Astrocyte of the cerebellum (primary cell): ENCODE data around the gene KCTD5.
"Not testable (repeated sequence)": the region's sequence is repeated elsewhere in the genome, so short reads cannot be mapped to it uniquely, and the experiment has no call there.

ENCODE experiments used
- DNase-seq: peaks from one replicate; pipeline ENCODE4 v3.0.0-alpha.2; 2011; ENCODE audit warnings: low read depth
- H3K4me3 ChIP-seq: 2 replicates; pipeline ENCODE4 v1.5.1; 2011; ENCODE audit warnings: mild to moderate bottlenecking, low read depth, low read length, moderate library complexity
- in situ Hi-C: cut with HindIII; loops from 2 replicates; pipeline ENCODE4 v1.10.0; 2017; ENCODE audit warnings: low sequenced_read_pairs
- TF ChIP-seq, protein P1 (sequence below): IDR thresholded peaks from 2 replicates; pipeline ENCODE4 v1.5.1; 2012; ENCODE audit warnings: low read length, low read depth, moderate library complexity, mild to moderate bottlenecking; ENCODE audit errors: missing control alignments

KCTD5 gene

DNA sequence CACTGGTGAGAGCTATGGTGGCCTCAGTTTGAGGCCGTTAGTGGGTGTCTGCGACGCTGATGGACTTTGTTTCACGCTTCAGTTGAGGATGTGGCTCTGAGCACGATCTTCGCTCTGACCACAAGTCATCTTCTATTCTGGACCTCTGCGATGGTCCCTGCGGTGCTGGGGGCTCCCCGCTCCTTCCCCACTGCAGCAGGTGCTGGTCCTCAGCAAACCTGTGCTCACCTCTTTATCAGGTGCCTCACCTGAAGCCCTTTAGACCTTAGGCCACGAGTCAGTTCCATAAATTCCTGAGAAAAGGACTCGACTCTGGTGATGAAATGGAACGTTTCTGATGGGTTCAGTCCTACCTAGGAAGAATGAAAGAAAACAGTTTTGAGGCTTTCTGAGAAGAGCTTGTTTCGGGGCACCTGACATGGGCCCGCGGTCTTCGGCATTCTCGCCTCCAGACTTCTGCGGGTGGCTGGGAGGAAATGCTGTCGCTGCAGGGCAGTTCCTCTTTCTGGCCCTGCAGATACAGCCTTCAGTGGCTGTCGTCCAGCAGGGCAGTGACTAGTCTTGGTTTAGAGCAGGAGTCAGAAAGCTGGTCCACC lies 4.7 kb downstream of the KCTD5 start:
- no peak for DNase-seq
- TF ChIP-seq, protein P1, sequence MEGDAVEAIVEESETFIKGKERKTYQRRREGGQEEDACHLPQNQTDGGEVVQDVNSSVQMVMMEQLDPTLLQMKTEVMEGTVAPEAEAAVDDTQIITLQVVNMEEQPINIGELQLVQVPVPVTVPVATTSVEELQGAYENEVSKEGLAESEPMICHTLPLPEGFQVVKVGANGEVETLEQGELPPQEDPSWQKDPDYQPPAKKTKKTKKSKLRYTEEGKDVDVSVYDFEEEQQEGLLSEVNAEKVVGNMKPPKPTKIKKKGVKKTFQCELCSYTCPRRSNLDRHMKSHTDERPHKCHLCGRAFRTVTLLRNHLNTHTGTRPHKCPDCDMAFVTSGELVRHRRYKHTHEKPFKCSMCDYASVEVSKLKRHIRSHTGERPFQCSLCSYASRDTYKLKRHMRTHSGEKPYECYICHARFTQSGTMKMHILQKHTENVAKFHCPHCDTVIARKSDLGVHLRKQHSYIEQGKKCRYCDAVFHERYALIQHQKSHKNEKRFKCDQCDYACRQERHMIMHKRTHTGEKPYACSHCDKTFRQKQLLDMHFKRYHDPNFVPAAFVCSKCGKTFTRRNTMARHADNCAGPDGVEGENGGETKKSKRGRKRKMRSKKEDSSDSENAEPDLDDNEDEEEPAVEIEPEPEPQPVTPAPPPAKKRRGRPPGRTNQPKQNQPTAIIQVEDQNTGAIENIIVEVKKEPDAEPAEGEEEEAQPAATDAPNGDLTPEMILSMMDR: no peak
- no peak overlapping the region for H3K4me3 ChIP-seq
- in situ Hi-C loops: no loop called here

DNA sequence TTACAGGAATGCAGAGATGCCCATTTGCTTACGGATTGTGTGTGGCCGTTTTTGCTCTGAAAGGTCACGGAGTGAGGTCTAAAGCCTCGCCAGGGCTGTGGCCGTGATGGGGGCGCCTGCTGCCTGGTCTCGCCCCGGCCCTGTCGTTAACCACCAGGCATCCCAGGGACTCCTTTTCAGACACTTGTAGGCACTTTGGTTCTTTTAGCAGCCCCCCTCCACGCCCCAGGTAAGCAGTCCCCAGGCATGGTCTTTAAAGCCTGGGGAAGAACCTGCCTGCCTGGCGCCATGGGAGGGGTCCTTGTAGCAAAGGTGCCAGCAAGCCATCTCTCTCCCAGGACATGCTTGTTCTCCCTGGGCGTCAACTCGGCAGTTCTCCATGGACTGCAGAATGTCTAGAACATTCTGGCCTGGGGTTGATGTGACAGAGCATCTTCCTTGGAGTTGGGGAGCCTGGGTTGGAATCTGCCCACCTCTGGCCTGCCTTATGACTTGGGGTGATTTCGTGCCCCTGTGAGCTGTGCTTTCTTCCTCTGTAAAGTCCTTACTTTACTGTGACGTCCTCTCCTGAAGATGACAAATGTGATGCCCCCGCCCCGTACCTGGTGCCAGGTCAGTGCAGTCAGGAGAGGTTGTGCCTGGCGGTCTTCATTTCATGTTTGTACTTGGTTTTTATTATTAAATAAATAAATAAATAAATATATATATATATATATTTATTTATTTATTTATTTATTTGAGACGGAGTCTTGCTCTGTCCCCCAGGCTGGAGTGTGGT lies 5.4 kb downstream of the KCTD5 start:
- H3K4me3 ChIP-seq: no peak overlapping the region
- in situ Hi-C loops: no loop called here
- TF ChIP-seq, protein P1: no peak
- DNase-seq: no peak

DNA sequence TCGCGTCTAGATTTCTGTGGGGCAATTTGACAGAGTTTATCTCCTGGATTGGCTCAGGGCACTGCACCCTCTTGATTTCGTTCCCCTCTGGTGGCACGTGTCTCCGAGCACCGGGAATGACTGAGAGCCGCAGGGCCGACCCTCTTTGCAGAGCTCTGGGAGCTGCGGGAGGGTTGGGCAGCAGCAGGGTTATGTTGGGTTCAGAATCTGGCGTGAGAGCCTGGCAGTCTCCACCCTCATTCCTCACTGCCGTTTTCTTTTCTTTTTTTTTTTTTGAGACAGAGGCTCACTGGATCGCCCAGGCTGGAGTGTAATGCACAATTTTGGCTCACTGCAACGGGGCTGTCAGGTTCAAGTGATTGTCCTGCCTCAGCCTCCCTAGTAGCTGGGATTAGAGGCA lies 7.1 kb downstream of the KCTD5 start:
- H3K4me3 ChIP-seq, DNase-seq, in situ Hi-C loops: not testable (repeated sequence)

DNA sequence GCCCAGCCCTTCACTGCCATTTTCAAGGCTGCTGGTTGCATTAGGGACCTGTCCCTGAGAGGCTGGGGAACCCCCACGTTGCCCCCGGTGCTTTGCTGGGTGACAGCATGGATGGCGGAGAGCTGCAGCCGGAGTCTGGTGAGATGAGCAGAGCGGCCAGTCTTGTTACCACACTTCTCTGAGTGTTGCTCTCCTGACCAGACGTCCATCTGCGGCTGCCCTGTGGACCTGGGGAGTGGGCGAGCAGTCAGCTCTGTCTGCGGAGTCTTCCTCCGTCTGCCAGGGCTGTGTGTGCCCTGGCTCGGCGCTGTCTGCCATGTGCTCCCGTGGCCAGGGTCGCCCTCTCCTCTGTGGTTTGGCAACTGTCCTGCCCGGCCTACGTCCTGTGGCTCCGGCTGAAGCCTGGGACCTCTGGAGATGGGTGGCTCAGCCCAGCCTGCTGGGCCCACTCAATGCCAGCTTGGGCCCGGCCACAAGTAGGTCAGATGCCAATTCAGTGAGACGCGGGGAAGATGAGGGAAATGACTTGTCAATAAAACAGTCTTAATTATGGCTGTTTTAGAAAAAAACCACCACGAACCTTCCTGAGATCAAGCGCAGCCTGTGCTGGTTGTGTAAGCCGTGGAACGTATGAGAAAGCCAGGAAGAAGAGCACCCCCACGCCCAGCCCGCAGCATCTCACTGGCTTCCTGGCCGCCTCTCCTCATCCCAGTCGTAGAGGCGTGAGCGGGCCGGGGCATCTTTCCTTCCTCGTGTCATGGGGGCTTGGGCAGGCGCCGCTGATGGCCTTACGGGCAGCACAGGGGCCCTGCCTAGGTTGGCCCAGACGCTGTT lies 7.9 kb downstream of the KCTD5 start:
- TF ChIP-seq, protein P1: no peak
- no peak overlapping the region for H3K4me3 ChIP-seq
- DNase-seq: no peak
- in situ Hi-C loops: no loop called here

DNA sequence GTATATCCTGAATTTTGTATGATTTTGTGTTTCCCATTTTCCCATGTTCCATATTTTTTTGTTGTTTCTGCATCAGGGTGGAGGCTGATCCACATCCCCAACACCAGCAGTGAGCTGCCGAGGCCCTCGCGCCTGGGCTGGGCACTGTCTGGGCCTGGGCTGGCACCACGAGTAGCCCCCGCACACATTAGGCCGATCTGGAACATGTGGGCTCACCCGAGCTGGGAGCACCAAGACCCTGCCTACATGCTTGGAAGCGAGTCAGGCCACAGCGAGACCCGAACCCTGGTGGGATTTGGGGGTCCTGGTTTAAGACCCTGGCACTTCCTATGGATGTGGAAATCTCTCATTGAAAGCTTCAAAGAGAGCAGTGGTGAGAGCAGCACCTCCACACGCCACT lies 8.5 kb downstream of the KCTD5 start:
- no peak overlapping the region for H3K4me3 ChIP-seq
- DNase-seq: no peak
- TF ChIP-seq, protein P1: no peak
- in situ Hi-C loops: no loop called here

DNA sequence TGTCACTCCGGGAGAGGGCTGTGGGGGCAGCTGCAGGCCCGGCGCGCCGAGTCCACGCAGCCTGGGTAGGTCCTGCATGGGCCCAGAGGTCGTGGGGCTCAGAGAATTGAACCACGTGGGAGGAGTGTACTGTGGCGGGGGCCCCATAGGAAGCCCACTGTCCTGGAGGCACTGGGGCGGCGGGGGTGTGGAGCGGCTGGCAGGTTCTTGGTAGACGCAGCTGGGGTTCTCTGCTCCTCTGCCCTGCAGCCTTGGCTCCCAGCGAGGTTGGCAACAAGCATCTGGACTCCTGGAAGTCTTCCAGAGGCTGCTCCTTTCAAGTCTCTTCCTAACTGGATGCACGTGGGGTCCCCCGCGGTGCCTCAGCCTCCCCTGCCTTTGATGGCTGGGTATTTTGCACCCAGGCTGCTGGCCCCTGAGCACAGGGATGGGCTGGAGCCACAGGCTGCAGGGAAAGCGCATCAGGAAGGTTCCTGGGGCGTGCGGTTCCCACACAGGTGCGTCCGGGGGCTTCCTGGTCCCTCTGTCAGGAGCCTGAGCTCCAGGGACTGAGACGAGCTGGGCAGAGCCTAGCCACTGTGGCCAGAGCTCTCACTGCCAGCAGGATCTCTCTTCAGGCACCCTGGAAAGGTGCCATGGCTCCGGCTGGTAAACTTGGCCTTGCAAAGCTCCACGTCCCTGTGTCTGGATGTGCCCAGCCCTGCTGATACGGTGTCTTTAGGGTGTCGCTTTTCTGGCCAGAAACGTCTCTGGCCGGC lies 9.3 kb downstream of the KCTD5 start:
- in situ Hi-C loops: no loop called here
- TF ChIP-seq, protein P1: no peak
- no peak overlapping the region for H3K4me3 ChIP-seq
- peak; percentile 26 for DNase-seq
